Mesendoderm (in vitro differentiated cells): ENCODE data around the gene AKAP13.

ENCODE experiments used
- DNase-seq: peaks from one replicate; pipeline ENCODE4 v3.0.0; 2013
- H2AK5ac ChIP-seq: 2 replicates; pipeline ENCODE4 v1.6.1; 2013; ENCODE audit warnings: low read length, inconsistent platforms
- H2BK120ac ChIP-seq: 2 replicates; pipeline ENCODE4 v1.6.1; 2013; ENCODE audit warnings: low read depth, mild to moderate bottlenecking, low read length, moderate library complexity, mixed read lengths
- H2BK15ac ChIP-seq: replicated peaks from 2 replicates; pipeline ENCODE4 v1.6.1; 2013; ENCODE audit warnings: low read depth, mild to moderate bottlenecking, moderate library complexity
- H2BK5ac ChIP-seq: 2 replicates; pipeline ENCODE4 v1.6.1; 2013; ENCODE audit warnings: low read length, inconsistent platforms
- H3K18ac ChIP-seq: 2 replicates; pipeline ENCODE4 v1.6.1; 2013; ENCODE audit warnings: mild to moderate bottlenecking, low read length, mixed read lengths
- H3K23ac ChIP-seq: one replicate; pipeline ENCODE4 v1.6.1; 2013; ENCODE audit warnings: low read length
- H3K27ac ChIP-seq: 2 replicates; pipeline ENCODE4 v1.5.1; 2013; ENCODE audit warnings: low read depth, mild to moderate bottlenecking, inconsistent platforms, low read length, moderate library complexity
- H3K27me3 ChIP-seq: 2 replicates; pipeline ENCODE4 v1.6.1; 2013; ENCODE audit warnings: low read length, control low read depth, mild to moderate bottlenecking, inconsistent platforms; ENCODE audit not compliant: insufficient read depth, poor library complexity
- H3K36me3 ChIP-seq: 2 replicates; pipeline ENCODE4 v1.6.1; 2013; ENCODE audit warnings: low read length, inconsistent platforms; ENCODE audit not compliant: control insufficient read depth, insufficient read depth
- H3K4ac ChIP-seq: one replicate; pipeline ENCODE4 v1.6.1; 2013; ENCODE audit warnings: low read depth, mild to moderate bottlenecking, low read length, moderate library complexity
- H3K4me1 ChIP-seq: 2 replicates; pipeline ENCODE4 v1.6.1; 2013; ENCODE audit warnings: low read depth, low read length, inconsistent platforms; ENCODE audit not compliant: control insufficient read depth
- H3K4me2 ChIP-seq: 2 replicates; pipeline ENCODE4 v1.6.1; 2013; ENCODE audit warnings: low read length
- H3K4me3 ChIP-seq: 2 replicates; pipeline ENCODE4 v1.5.1; 2013; ENCODE audit warnings: mild to moderate bottlenecking, low read length
- H3K56ac ChIP-seq: one replicate; pipeline ENCODE4 v1.6.1; 2013; ENCODE audit warnings: low read length
- H3K79me1 ChIP-seq: 2 replicates; pipeline ENCODE4 v1.6.1; 2013; ENCODE audit warnings: low read length, inconsistent platforms
- H3K79me2 ChIP-seq: 2 replicates; pipeline ENCODE4 v1.6.1; 2013; ENCODE audit warnings: mild to moderate bottlenecking, low read length; ENCODE audit not compliant: control insufficient read depth, insufficient read depth
- H3K9ac ChIP-seq: 2 replicates; pipeline ENCODE4 v1.6.1; 2013; ENCODE audit warnings: low read length, inconsistent platforms
- H4K5ac ChIP-seq: one replicate; pipeline ENCODE4 v1.6.1; 2013; ENCODE audit warnings: low read length
- H4K8ac ChIP-seq: one replicate; pipeline ENCODE4 v1.6.1; 2013; ENCODE audit warnings: low read depth, mild to moderate bottlenecking, control low read depth, low read length, moderate library complexity
- WGBS: extraction: QIAGEN DNeasy Blood & Tissue Kit; methylation state at CpG from one replicate; pipeline ENCODE4 v1.1.7; 2013; ENCODE audit warnings: low lambda C conversion rate, missing lambda C conversion rate; ENCODE audit not compliant: insufficient coverage; ENCODE audit errors: extremely low coverage; 5-methylcytosine and 5-hydroxymethylcytosine counted together

Gene AKAP13

DNA sequence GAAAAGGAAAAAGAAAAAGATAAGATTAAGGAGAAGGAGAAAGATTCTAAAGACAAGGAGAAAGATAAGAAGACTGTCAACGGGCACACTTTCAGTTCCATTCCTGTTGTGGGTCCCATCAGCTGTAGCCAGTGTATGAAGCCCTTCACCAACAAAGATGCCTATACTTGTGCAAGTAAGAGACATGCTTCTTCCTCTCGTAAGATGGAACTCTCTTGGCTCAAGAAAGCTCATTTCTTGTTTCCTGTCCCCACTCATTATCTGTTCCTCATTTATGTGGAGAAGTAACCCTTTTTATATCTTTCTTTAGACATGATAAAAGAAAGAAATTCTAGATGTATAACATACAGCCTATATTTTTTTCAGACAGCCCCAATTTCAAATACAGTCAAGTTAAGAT is 312.9 kb downstream of the AKAP13 start:
- Histone ChIP-seq H2BK15ac (no peak overlapping the region), H4K5ac (no peak overlapping the region), H3K9ac (no peak overlapping the region), H2AK5ac (no peak overlapping the region), H3K36me3 (no peaks in the 10 kb centered on the region), H3K23ac (no peak overlapping the region), H3K56ac (no peak overlapping the region), H4K8ac (no peak overlapping the region), H3K4ac (no peak overlapping the region), H3K18ac (no peak overlapping the region), H3K4me3 (no peak overlapping the region), H3K27me3 (no peaks in the 10 kb centered on the region), H2BK5ac (no peak overlapping the region), H2BK120ac (no peak overlapping the region), H3K27ac (no peak overlapping the region), H3K4me2 (no peak overlapping the region), H3K4me1 (peaks cover 7% of the 10 kb centered on the region), H3K79me2 (no peaks in the 10 kb centered on the region), H3K79me1 (no peaks in the 10 kb centered on the region)
- DNase-seq = no peak
- WGBS = no CpG with 5 or more reads among the region's 2 CpGs

DNA sequence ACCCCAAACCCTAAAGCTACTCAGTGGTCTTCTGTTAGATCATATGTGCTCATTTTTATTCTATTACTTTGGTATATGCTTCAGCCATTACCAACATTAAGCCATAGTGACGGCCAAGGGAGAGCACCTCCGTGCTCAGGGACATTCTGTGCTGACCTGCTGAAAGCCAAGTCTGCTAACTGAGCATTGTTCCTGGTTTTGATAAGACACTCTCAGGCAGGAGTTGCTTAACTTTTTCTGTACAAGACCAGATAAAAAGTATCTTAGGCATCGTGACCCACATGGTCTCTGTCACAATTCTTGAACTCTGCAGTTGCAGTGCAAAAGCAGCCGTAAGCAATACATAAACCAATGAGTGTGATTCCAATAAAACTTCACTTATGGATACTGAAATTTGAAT is 313.7 kb downstream of the AKAP13 start:
- no peak overlapping the region for H3K4me3 ChIP-seq
- DNase-seq = no peak
- H3K9ac ChIP-seq = no peak overlapping the region
- WGBS = no CpG with 5 or more reads among the region's 4 CpGs
- no peak overlapping the region for H2AK5ac ChIP-seq
- no peaks in the 10 kb centered on the region for H3K27me3 ChIP-seq
- H3K4ac ChIP-seq = no peak overlapping the region
- no peak overlapping the region for H2BK5ac ChIP-seq
- H3K56ac ChIP-seq = no peak overlapping the region
- no peak overlapping the region for H3K4me2 ChIP-seq
- no peak overlapping the region for H2BK120ac ChIP-seq
- H3K79me1 ChIP-seq = no peaks in the 10 kb centered on the region
- H4K8ac ChIP-seq = no peak overlapping the region
- H3K4me1 ChIP-seq = peaks cover 5% of the 10 kb centered on the region
- H3K18ac ChIP-seq = no peak overlapping the region
- H3K36me3 ChIP-seq = no peaks in the 10 kb centered on the region
- H2BK15ac ChIP-seq = no peak overlapping the region
- H3K27ac ChIP-seq = no peak overlapping the region
- no peak overlapping the region for H3K23ac ChIP-seq
- H3K79me2 ChIP-seq = no peaks in the 10 kb centered on the region
- H4K5ac ChIP-seq = no peak overlapping the region

DNA sequence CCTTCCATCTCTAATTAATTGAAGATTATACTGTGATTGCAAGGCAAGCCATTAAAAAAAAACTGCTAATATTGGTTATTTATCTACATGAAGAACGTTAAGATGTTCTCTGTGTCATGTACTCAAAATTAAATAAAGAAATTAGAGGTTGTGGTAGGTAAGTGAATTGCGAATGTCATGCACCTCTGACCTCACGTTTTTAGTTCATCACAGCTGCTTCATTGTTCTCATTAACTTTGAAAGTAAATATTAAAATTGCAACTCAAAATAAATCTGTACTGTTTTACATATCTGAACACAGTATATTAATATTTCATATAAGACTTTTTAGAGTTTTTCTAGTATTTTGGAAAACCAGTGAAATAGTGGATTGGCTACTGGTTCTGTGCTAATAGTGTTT is 320.4 kb downstream of the AKAP13 start:
- DNase-seq = no peak
- Histone ChIP-seq H3K4me1 (no peaks in the 10 kb centered on the region), H4K8ac (no peak overlapping the region), H3K4ac (no peak overlapping the region), H3K23ac (no peak overlapping the region), H3K27me3 (no peaks in the 10 kb centered on the region), H3K36me3 (no peaks in the 10 kb centered on the region), H3K27ac (no peak overlapping the region), H3K9ac (no peak overlapping the region), H3K56ac (no peak overlapping the region), H3K4me2 (no peak overlapping the region), H4K5ac (no peak overlapping the region), H3K4me3 (no peak overlapping the region), H3K18ac (no peak overlapping the region), H3K79me1 (no peaks in the 10 kb centered on the region), H2BK120ac (no peak overlapping the region), H2BK15ac (no peak overlapping the region), H2BK5ac (no peak overlapping the region), H3K79me2 (no peaks in the 10 kb centered on the region), H2AK5ac (no peak overlapping the region)
- 100% methylated on average over 1 of the region's 3 CpGs for WGBS

DNA sequence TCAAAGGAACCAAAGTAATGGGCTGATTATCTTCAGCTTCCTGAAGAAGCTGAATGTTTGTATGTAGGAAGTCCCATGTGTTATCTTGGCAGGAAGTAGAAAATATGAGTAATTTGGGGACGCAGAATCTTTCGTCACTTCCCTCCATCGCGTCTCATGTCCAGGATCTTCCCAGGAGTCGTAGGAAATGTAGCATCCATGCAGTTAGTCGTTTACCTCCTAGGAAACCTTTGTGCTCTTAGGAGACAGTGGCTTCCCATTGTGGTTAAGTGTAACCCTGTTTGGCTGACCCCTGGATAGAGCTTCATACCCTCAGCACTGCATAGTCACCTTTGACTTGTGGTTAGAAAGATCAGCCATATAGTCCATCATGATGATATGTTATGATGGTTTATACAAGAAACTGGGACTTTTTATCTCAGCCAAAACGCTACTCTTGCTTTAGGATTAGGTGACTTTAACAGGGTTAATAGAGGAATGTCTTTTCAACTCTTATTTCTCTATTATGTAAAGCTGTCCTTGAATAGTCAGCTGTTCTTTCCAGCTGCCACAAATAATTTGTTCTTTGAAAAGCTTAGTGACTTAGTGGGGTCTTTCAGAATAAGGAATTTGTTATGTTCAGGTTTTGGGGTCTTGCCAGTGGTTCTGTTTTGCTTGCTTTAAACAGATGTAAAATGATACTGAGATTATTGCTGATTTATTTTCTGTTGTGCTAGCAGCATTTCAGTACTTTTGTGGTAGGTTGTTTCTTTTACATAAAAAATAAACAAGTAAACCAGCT is 322.1 kb downstream of the AKAP13 start:
- Histone ChIP-seq H3K4ac (no peak overlapping the region), H3K4me2 (no peak overlapping the region), H2BK15ac (no peak overlapping the region), H3K18ac (no peak overlapping the region), H3K56ac (no peak overlapping the region), H2BK5ac (no peak overlapping the region), H3K27ac (no peak overlapping the region), H2BK120ac (no peak overlapping the region), H3K9ac (no peak overlapping the region), H3K36me3 (no peaks in the 10 kb centered on the region), H4K8ac (no peak overlapping the region), H3K4me1 (peaks cover 4% of the 10 kb centered on the region), H3K4me3 (no peak overlapping the region), H3K27me3 (no peaks in the 10 kb centered on the region), H3K79me2 (no peaks in the 10 kb centered on the region), H3K79me1 (no peaks in the 10 kb centered on the region), H2AK5ac (no peak overlapping the region), H3K23ac (no peak overlapping the region), H4K5ac (no peak overlapping the region)
- DNase-seq = no peak
- WGBS = no CpG with 5 or more reads among the region's 7 CpGs

DNA sequence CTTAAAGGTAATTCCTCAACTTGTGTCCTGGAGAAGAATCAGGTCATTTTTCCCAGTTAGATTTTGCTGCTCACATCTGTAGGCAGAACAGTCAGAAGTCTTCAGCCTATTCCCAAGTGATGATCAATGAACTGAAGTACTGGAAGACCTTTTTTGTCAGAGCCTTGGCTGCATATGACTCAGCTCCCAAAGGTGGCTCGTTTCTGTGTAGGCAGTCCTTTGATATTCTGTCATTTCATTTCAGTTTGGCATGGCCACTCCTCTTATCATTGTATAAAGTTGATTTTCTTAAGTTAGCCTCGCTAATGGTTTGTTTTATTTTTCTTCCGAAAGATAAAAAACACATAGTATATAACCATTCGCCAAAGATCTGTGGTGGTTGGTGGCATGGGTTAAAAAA is 323.7 kb downstream of the AKAP13 start:
- no peak overlapping the region for H2BK120ac ChIP-seq
- H2AK5ac ChIP-seq = no peak overlapping the region
- no peak overlapping the region for H4K5ac ChIP-seq
- no peak overlapping the region for H2BK15ac ChIP-seq
- no peak overlapping the region for H2BK5ac ChIP-seq
- H3K4me2 ChIP-seq = no peak overlapping the region
- H3K56ac ChIP-seq = no peak overlapping the region
- H3K4ac ChIP-seq = no peak overlapping the region
- H3K79me1 ChIP-seq = no peaks in the 10 kb centered on the region
- no peak overlapping the region for H3K9ac ChIP-seq
- no peak overlapping the region for H4K8ac ChIP-seq
- H3K27me3 ChIP-seq = no peaks in the 10 kb centered on the region
- H3K18ac ChIP-seq = no peak overlapping the region
- no peak overlapping the region for H3K23ac ChIP-seq
- no peak overlapping the region for H3K27ac ChIP-seq
- H3K79me2 ChIP-seq = no peaks in the 10 kb centered on the region
- no CpG with 5 or more reads among the region's 4 CpGs for WGBS
- H3K4me1 ChIP-seq = peaks cover 4% of the 10 kb centered on the region
- no peaks in the 10 kb centered on the region for H3K36me3 ChIP-seq
- H3K4me3 ChIP-seq = no peak overlapping the region
- DNase-seq = no peak
